GM23338 (cell line): ENCODE measurements around the gene MSANTD7. TPM values are rescaled to one million over a fixed set of nuclear protein-coding genes. Genes with fewer than 3 reads are reported as not detected.

Source experiments
- ATAC-seq: fragments of 200-7000 bp; cut with Tn5 transposase; 3 replicates; pipeline ENCODE4 v1.9.1; 2020
- DNase-seq: peaks from one replicate; pipeline ENCODE4 v3.0.0-alpha.2; 2015; ENCODE audit warnings: low spot score
- H2AFZ ChIP-seq: fragments of 200-600 bp; sonication (generic); 2 replicates; pipeline ENCODE4 v1.8.0; 2016; ENCODE audit warnings: antibody characterized with exemption, mild to moderate bottlenecking, moderate library complexity
- H3F3A ChIP-seq: fragments of 200-600 bp; sonication (generic); replicated peaks from 2 replicates; pipeline ENCODE4 v1.8.0; 2017; ENCODE audit warnings: antibody characterized with exemption, mixed run types, low read depth
- H3K27ac ChIP-seq: fragments of 200-600 bp; sonication (generic); 2 replicates; pipeline ENCODE4 v1.6.1; 2016; ENCODE audit warnings: low read depth
- H3K27me3 ChIP-seq: fragments of 200-600 bp; sonication (generic); 2 replicates; pipeline ENCODE4 v1.8.0; 2016; ENCODE audit warnings: mild to moderate bottlenecking, mixed run types, moderate library complexity; ENCODE audit not compliant: insufficient read depth
- H3K36me3 ChIP-seq: fragments of 200-600 bp; sonication (generic); 2 replicates; pipeline ENCODE4 v1.8.0; 2016; ENCODE audit warnings: mild to moderate bottlenecking; ENCODE audit not compliant: insufficient read depth
- H3K4me1 ChIP-seq: fragments of 200-600 bp; sonication (generic); 2 replicates; pipeline ENCODE4 v1.8.0; 2016; ENCODE audit warnings: mild to moderate bottlenecking, moderate library complexity; ENCODE audit not compliant: insufficient read depth
- H3K4me2 ChIP-seq: fragments of 200-600 bp; sonication (generic); 2 replicates; pipeline ENCODE4 v1.7.1; 2017; ENCODE audit warnings: mixed run types
- H3K4me3 ChIP-seq: fragments of 200-600 bp; sonication (generic); 2 replicates; pipeline ENCODE4 v1.6.1; 2016; ENCODE audit warnings: mixed run types
- H3K79me2 ChIP-seq: fragments of 200-600 bp; sonication (generic); replicated peaks from 2 replicates; pipeline ENCODE4 v1.8.0; 2017; ENCODE audit warnings: mild to moderate bottlenecking; ENCODE audit not compliant: insufficient read depth
- H3K9me2 ChIP-seq: fragments of 200-600 bp; sonication (generic); 2 replicates; pipeline ENCODE4 v1.8.0; 2017; ENCODE audit not compliant: insufficient read depth
- H4K20me1 ChIP-seq: fragments of 200-600 bp; sonication (generic); replicated peaks from 2 replicates; pipeline ENCODE4 v1.8.0; 2017; ENCODE audit warnings: mild to moderate bottlenecking; ENCODE audit not compliant: insufficient read depth
- H3K27ac Mint-ChIP-seq: 2 replicates; pipeline ENCODE4 v1.8.0; 2020; ENCODE audit warnings: inconsistent platforms, mild to moderate bottlenecking, moderate library complexity, mixed read lengths
- H3K27me3 Mint-ChIP-seq: 3 replicates; pipeline ENCODE4 v1.8.0; 2022; ENCODE audit warnings: low read depth, mild to moderate bottlenecking, moderate library complexity, mixed read lengths, inconsistent platforms; ENCODE audit not compliant: insufficient read depth, poor library complexity
- H3K36me3 Mint-ChIP-seq: 3 replicates; pipeline ENCODE4 v1.8.0; 2021; ENCODE audit warnings: low read depth, mild to moderate bottlenecking, inconsistent platforms, moderate library complexity, mixed read lengths
- H3K4me1 Mint-ChIP-seq: 3 replicates; pipeline ENCODE4 v1.8.0; 2020; ENCODE audit warnings: mild to moderate bottlenecking, inconsistent platforms, mixed read lengths
- H3K4me3 Mint-ChIP-seq: 3 replicates; pipeline ENCODE4 v1.8.0; 2021; ENCODE audit warnings: moderate library complexity, mild to moderate bottlenecking, inconsistent platforms, mixed read lengths
- H3K9me3 Mint-ChIP-seq: 3 replicates; pipeline ENCODE4 v1.8.0; 2020; ENCODE audit warnings: moderate library complexity, mild to moderate bottlenecking, inconsistent platforms, mixed read lengths
- CREB1 ChIP-seq: fragments of 250-450 bp; sonication (Bioruptor Pico); IDR thresholded peaks from 2 replicates; pipeline ENCODE4 v1.5.0; 2020; ENCODE audit warnings: low read depth, mild to moderate bottlenecking, moderate library complexity
- CTCF ChIP-seq, 2 experiments: fragments of 200-600 bp in 1 of 2; sonication (generic) in 1 of 2; conservative IDR thresholded peaks; 2 replicates each; pipeline versions ENCODE4 v1.5.1 to v1.6.1; 2016 to 2017; ENCODE audit warnings: antibody characterized with exemption in 2 of 2, low read depth in 2 of 2, mild to moderate bottlenecking in 2 of 2, moderate library complexity in 1 of 2
- ETS1 ChIP-seq: IDR thresholded peaks from 2 replicates; pipeline ENCODE4 v1.6.1; 2016; ENCODE audit warnings: antibody characterized with exemption
- NANOG ChIP-seq: IDR thresholded peaks from 2 replicates; pipeline ENCODE4 v1.6.1; 2016; ENCODE audit warnings: antibody characterized with exemption, borderline replicate concordance
- POLR2AphosphoS5 ChIP-seq: IDR thresholded peaks from 2 replicates; pipeline ENCODE4 v1.6.1; 2016; ENCODE audit warnings: antibody characterized with exemption, low read depth
- REST ChIP-seq: IDR thresholded peaks from one replicate; pipeline ENCODE4 v1.6.1; 2018; ENCODE audit warnings: antibody characterized with exemption; ENCODE audit not compliant: unreplicated experiment
- ZNF114 ChIP-seq: fragments of 250-450 bp; sonication (Bioruptor Pico); IDR thresholded peaks from 2 replicates; pipeline ENCODE4 v1.5.0; 2020; ENCODE audit warnings: mild to moderate bottlenecking, moderate library complexity
- ZNF331 ChIP-seq: fragments of 250-450 bp; sonication (Bioruptor Pico); IDR thresholded peaks from 2 replicates; pipeline ENCODE4 v1.5.0; 2020; ENCODE audit warnings: low read depth, mild to moderate bottlenecking, moderate library complexity
- ZNF462 ChIP-seq: fragments of 250-450 bp; sonication (Bioruptor Pico); IDR thresholded peaks from 2 replicates; pipeline ENCODE4 v1.5.0; 2020; ENCODE audit warnings: mild to moderate bottlenecking, moderate library complexity
- polyA plus RNA-seq: library from polyadenylated mRNA; unstranded; fragments of >200 nt; fragmentation: Nextera tagmentation; extraction: Ambion mirVana; gene quantifications from 2 replicates; pipeline ENCODE4 v1.2.1, GENCODE V29; 2016
- total RNA-seq: library from RNA; depleted of rRNA; stranded (reverse); fragments of >200 nt; shearing (Covaris generic); gene quantifications from 2 replicates; pipeline ENCODE4 v1.2.3, GENCODE V29; 2014

The MSANTD7 gene
- total and polyA plus RNA-seq, 2 experiments from 2014 or later = 5.3 to 19.8 TPM

- Mint-ChIP-seq H3K36me3 (peaks cover 38% of the 10 kb centered on the region), H3K27ac (no peak overlapping the region), H3K4me1 (no peaks in the 10 kb centered on the region), H3K9me3 (no peaks in the 10 kb centered on the region; the same call in 2 of the 3 replicates), H3K4me3 (no peak overlapping the region), H3K27me3 (peaks cover 2% of the 10 kb centered on the region)
- no peaks in the 10 kb centered on the region for H3F3A ChIP-seq
- H3K4me2 ChIP-seq = no peak overlapping the region
- ATAC-seq = no peak
- H3K27me3 ChIP-seq = no peaks in the 10 kb centered on the region
- no peaks in the 10 kb centered on the region; the same call in 1 of the 2 replicates for H3K36me3 ChIP-seq
- DNase-seq = no peak
- H3K4me3 ChIP-seq = no peak overlapping the region
- H2AFZ ChIP-seq = no peak overlapping the region
- H4K20me1 ChIP-seq = no peaks in the 10 kb centered on the region
- no peaks in the 10 kb centered on the region for H3K4me1 ChIP-seq
- no peaks in the 10 kb centered on the region for H3K9me2 ChIP-seq
- no peak overlapping the region for H3K27ac ChIP-seq
- TF ChIP-seq NANOG (no peak), CREB1 (CRISPR knock-in tag) (no peak), POLR2AphosphoS5 (no peak), ZNF331 (CRISPR knock-in tag) (no peak), REST (no peak), ZNF114 (CRISPR knock-in tag) (no peak), ETS1 (no peak), CTCF (conservative IDR thresholded peaks at IDR 0.05; ENCODE audit: low read depth in 2 of 2) (no peak), ZNF462 (CRISPR knock-in tag) (no peak)
- no peaks in the 10 kb centered on the region for H3K79me2 ChIP-seq
These were observed 20.9 kb downstream of the MSANTD7 start for GRCh38 chr10:14859043-14859442.
